Right lobe of liver (tissue), 4 donors: ENCODE data around the gene E2F1.

Experiments
- POLR2A ChIP-seq: fragments of 450-650 bp; IDR thresholded peaks from one replicate; pipeline ENCODE4 v1.6.1; 2017; ENCODE audit warnings: antibody characterized with exemption, mild to moderate bottlenecking
- TF ChIP-seq, protein P1 (sequence below), 4 donors: fragments of 200-600 bp in 3 of 4; fragments of 450-650 bp in 1 of 4; IDR thresholded peaks; one replicate each; pipeline versions ENCODE4 v1.5.1 to v1.8.0; 2016 to 2022; ENCODE audit warnings: antibody characterized with exemption in 4 of 4, mild to moderate bottlenecking in 2 of 4
- donor health status: DM: no; HTN: no; CAD: no.
- donor health status: DM: no; HTN: no; CAD: no.
- donor health status: DM: no; HTN: yes; CAD: no.

DNA sequence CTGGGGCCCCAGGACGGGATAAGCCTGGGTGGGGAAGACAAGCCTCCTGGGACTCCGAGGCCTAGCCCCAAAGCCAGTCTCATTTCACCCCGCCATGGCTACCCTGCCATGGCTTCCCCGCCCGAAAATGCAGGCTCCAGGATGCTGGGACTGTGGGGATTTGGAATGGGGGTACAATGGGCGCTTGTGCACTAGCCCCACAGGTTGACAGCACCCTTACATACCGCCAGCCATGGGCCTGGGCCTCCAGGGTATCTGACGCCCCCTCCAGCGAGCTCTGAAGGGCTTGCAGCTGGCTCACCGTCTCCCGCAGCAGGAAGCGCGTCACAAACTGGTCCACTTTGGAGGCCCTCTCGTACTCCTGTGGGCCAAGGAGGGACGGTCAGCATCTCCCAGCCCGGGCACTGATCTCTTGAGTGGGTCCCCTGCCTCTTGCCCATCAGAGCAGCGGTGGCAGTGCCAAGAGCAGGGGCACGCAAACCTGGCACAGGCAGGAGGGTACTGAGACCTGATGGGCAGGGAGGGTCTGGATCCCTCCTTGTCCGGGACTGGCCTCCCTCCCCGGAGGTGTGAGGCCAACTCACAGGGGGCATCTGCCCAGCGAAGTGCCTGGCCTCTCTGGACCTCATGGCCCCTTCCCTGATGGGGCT lies 26.0 kb downstream of the E2F1 start:
- TF ChIP-seq, protein P1, sequence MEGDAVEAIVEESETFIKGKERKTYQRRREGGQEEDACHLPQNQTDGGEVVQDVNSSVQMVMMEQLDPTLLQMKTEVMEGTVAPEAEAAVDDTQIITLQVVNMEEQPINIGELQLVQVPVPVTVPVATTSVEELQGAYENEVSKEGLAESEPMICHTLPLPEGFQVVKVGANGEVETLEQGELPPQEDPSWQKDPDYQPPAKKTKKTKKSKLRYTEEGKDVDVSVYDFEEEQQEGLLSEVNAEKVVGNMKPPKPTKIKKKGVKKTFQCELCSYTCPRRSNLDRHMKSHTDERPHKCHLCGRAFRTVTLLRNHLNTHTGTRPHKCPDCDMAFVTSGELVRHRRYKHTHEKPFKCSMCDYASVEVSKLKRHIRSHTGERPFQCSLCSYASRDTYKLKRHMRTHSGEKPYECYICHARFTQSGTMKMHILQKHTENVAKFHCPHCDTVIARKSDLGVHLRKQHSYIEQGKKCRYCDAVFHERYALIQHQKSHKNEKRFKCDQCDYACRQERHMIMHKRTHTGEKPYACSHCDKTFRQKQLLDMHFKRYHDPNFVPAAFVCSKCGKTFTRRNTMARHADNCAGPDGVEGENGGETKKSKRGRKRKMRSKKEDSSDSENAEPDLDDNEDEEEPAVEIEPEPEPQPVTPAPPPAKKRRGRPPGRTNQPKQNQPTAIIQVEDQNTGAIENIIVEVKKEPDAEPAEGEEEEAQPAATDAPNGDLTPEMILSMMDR (IDR thresholded peaks at IDR 0.05) = no peak
- no peak for TF ChIP-seq POLR2A
